Spleen (tissue), 7 donors: ENCODE data around the gene KRT222.

Source experiments
- CTCF ChIP-seq, 11 experiments: fragments of 200-600 bp in 7 of 11; fragments of 450-650 bp in 4 of 11; sonication (generic) in 4 of 11; IDR thresholded peaks in 8 of 11; conservative IDR thresholded peaks in 3 of 11; 1 replicate in 7 of 11; 2 replicates in 4 of 11; pipeline versions ENCODE4 v1.4.0 to v1.8.0; 2016 to 2021; ENCODE audit warnings: antibody characterized with exemption in 11 of 11, inconsistent platforms in 4 of 11, mild to moderate bottlenecking in 1 of 11
- POLR2A ChIP-seq, 3 donors: fragments of 450-650 bp; IDR thresholded peaks; one replicate each; pipeline ENCODE4 v1.5.1; 2017; ENCODE audit warnings: antibody characterized with exemption in 3 of 3, mild to moderate bottlenecking in 1 of 3
- POLR2AphosphoS5 ChIP-seq, 3 donors: sonication (generic); formaldehyde crosslinking; IDR thresholded peaks; one replicate each; pipeline ENCODE4 v1.5.1; 2017; ENCODE audit warnings: antibody characterized with exemption in 3 of 3
- donor health status: DM: no; HTN: no; CAD: no; lungs with moderate emphysema.
- donor health status: DM: no; HTN: no; CAD: no.
- donor health status: DM: no; HTN: no; CAD: no.

GRCh38 chr17:40705584-40705983 lies 40.6 kb upstream of the KRT222 start:
- no peak for TF ChIP-seq CTCF (IDR thresholded peaks at IDR 0.05 in 8 of 11, conservative IDR thresholded peaks at IDR 0.05 in 3 of 11)
- no peak for TF ChIP-seq POLR2A (IDR thresholded peaks at IDR 0.05)
- TF ChIP-seq POLR2AphosphoS5 (IDR thresholded peaks at IDR 0.05): no peak
